ENCODE measurements around the gene RAB44.

GRCh38 chr6:36682328-36683144 is 15.1 kb upstream of the RAB44 start:
- TF ChIP-seq POLR2A (IDR thresholded peaks at IDR 0.05) (no peak), CTCF (IDR thresholded peaks at IDR 0.05) (no peak)

All from testis (tissue), 2 donors.